KMS-11 (cell line): ENCODE results near the gene PIGX.
A peak's percentile ranks its signal among the peaks of the same experiment; 100 is the strongest.
"Not testable (repeated sequence)": the region's sequence is repeated elsewhere in the genome, so short reads cannot be mapped to it uniquely, and the experiment has no call there.

Experiments
- H2AFZ ChIP-seq: fragments of 200-600 bp; sonication (generic); 2 replicates; pipeline ENCODE4 v1.6.1; 2016; ENCODE audit warnings: antibody characterized with exemption, mixed run types, low read depth
- H3K27ac ChIP-seq: fragments of 200-600 bp; sonication (generic); 2 replicates; pipeline ENCODE4 v1.6.1; 2016; ENCODE audit warnings: mild to moderate bottlenecking, mixed run types
- H3K27me3 ChIP-seq: fragments of 200-600 bp; sonication (generic); 2 replicates; pipeline ENCODE4 v1.6.1; 2017; ENCODE audit warnings: mild to moderate bottlenecking, low read depth, mixed run types, moderate library complexity; ENCODE audit not compliant: insufficient read depth
- H3K36me3 ChIP-seq: fragments of 200-600 bp; sonication (generic); 2 replicates; pipeline ENCODE4 v1.6.1; 2017; ENCODE audit warnings: mild to moderate bottlenecking, mixed run types; ENCODE audit not compliant: insufficient read depth
- H3K4me1 ChIP-seq: fragments of 200-600 bp; sonication (generic); 2 replicates; pipeline ENCODE4 v1.6.1; 2016; ENCODE audit warnings: mild to moderate bottlenecking, low read depth, mixed run types; ENCODE audit not compliant: poor library complexity, severe bottlenecking
- H3K4me2 ChIP-seq: fragments of 200-600 bp; sonication (generic); 2 replicates; pipeline ENCODE4 v1.7.0; 2016; ENCODE audit warnings: mild to moderate bottlenecking, mixed run types
- H3K4me3 ChIP-seq: fragments of 200-600 bp; sonication (generic); IDR thresholded peaks from 2 replicates; pipeline ENCODE4 v1.6.1; 2017; ENCODE audit warnings: low read depth, low read length, mixed read lengths; ENCODE audit not compliant: insufficient read depth
- H3K79me2 ChIP-seq: fragments of 200-600 bp; sonication (generic); 2 replicates; pipeline ENCODE4 v1.6.1; 2016; ENCODE audit warnings: low read depth, mixed run types; ENCODE audit not compliant: insufficient read depth
- H3K9ac ChIP-seq: fragments of 200-600 bp; sonication (generic); 2 replicates; pipeline ENCODE4 v1.6.1; 2016; ENCODE audit warnings: mild to moderate bottlenecking, mixed run types
- H4K20me1 ChIP-seq: fragments of 200-600 bp; sonication (generic); 2 replicates; pipeline ENCODE4 v1.6.1; 2016; ENCODE audit warnings: mild to moderate bottlenecking, mixed run types; ENCODE audit not compliant: insufficient read depth
- CTCF ChIP-seq: fragments of 200-600 bp; sonication (generic); conservative IDR thresholded peaks from 2 replicates; pipeline ENCODE4 v1.6.1; 2017; ENCODE audit warnings: low read depth, mild to moderate bottlenecking, antibody characterized with exemption, low read length, moderate library complexity, mixed read lengths

The PIGX gene

GRCh38 chr3:196707566-196707965 lies 4.6 kb upstream of the PIGX start:
- Histone ChIP-seq H4K20me1 (no peaks in the 10 kb centered on the region), H3K4me3 (no peak overlapping the region), H3K27me3 (no peaks in the 10 kb centered on the region), H3K4me2 (no peak overlapping the region), H3K36me3 (no peaks in the 10 kb centered on the region), H3K79me2 (no peaks in the 10 kb centered on the region), H2AFZ (no peak overlapping the region), H3K9ac (no peak overlapping the region), H3K4me1 (peaks cover 7% of the 10 kb centered on the region), H3K27ac (no peak overlapping the region)
- TF ChIP-seq CTCF = no peak

- no peaks in the 10 kb centered on the region for H3K36me3 ChIP-seq
- peaks cover 11% of the 10 kb centered on the region for H3K4me1 ChIP-seq
- no peak overlapping the region for H3K9ac ChIP-seq
- peaks cover 3% of the 10 kb centered on the region; the same call in 1 of the 2 replicates for H3K79me2 ChIP-seq
- no peak overlapping the region for H2AFZ ChIP-seq
- no peak overlapping the region for H3K27ac ChIP-seq
- TF ChIP-seq CTCF = no peak
- no peaks in the 10 kb centered on the region for H4K20me1 ChIP-seq
- no peak overlapping the region for H3K4me3 ChIP-seq
- H3K4me2 ChIP-seq = no peak overlapping the region
- no peaks in the 10 kb centered on the region for H3K27me3 ChIP-seq
Observed at GRCh38 chr3:196708467-196708866, 3.7 kb upstream of the PIGX start.

- Histone ChIP-seq H3K79me2 (peaks cover 10% of the 10 kb centered on the region; the same call in 1 of the 2 replicates), H3K9ac (peak overlapping the region; percentile 68; the same call in 1 of the 2 replicates), H3K36me3 (no peaks in the 10 kb centered on the region), H4K20me1 (no peaks in the 10 kb centered on the region), H3K27me3 (no peaks in the 10 kb centered on the region), H3K4me1 (peaks cover 15% of the 10 kb centered on the region), H3K4me3 (peak overlapping the region; percentile 15), H3K27ac (peak overlapping the region; percentile 72), H3K4me2 (peak overlapping the region; percentile 99), H2AFZ (peak overlapping the region; percentile 93)
- no peak for TF ChIP-seq CTCF
Observed at GRCh38 chr3:196712514-196713413, 587 bp downstream of the PIGX start.

- H3K79me2 ChIP-seq, H3K36me3 ChIP-seq, H3K27me3 ChIP-seq, H3K4me2 ChIP-seq, H3K4me1 ChIP-seq, H4K20me1 ChIP-seq, H3K4me3 ChIP-seq, H3K27ac ChIP-seq, H3K9ac ChIP-seq, H2AFZ ChIP-seq: not testable (repeated sequence)
Observed at GRCh38 chr3:196717162-196717561, 5.0 kb downstream of the PIGX start.

GRCh38 chr3:196721097-196721496 lies 8.9 kb downstream of the PIGX start:
- no peak overlapping the region for H3K4me3 ChIP-seq
- H3K4me2 ChIP-seq = no peak overlapping the region
- no peak overlapping the region for H3K27ac ChIP-seq
- no peaks in the 10 kb centered on the region; the same call in 1 of the 2 replicates for H3K36me3 ChIP-seq
- H4K20me1 ChIP-seq = no peaks in the 10 kb centered on the region
- no peak overlapping the region for H3K9ac ChIP-seq
- no peak for TF ChIP-seq CTCF
- H2AFZ ChIP-seq = no peak overlapping the region
- no peaks in the 10 kb centered on the region for H3K27me3 ChIP-seq
- H3K4me1 ChIP-seq = no peaks in the 10 kb centered on the region
- H3K79me2 ChIP-seq = no peaks in the 10 kb centered on the region
